AG10803 (cell line): ENCODE measurements around the gene RAD51B.

ENCODE experiments used
- DNase-seq: peaks from one replicate; pipeline ENCODE4 v3.0.0; 2010; ENCODE audit warnings: low read depth
- H3K4me3 ChIP-seq: 2 replicates; pipeline ENCODE4 v1.5.1; 2011; ENCODE audit warnings: mild to moderate bottlenecking, low read length, control low read depth
- TF ChIP-seq, protein P1 (sequence below): conservative IDR thresholded peaks from 2 replicates; pipeline ENCODE4 v1.5.1; 2011; ENCODE audit warnings: mild to moderate bottlenecking, low read length, control low read depth, inconsistent platforms

The RAD51B gene

DNA sequence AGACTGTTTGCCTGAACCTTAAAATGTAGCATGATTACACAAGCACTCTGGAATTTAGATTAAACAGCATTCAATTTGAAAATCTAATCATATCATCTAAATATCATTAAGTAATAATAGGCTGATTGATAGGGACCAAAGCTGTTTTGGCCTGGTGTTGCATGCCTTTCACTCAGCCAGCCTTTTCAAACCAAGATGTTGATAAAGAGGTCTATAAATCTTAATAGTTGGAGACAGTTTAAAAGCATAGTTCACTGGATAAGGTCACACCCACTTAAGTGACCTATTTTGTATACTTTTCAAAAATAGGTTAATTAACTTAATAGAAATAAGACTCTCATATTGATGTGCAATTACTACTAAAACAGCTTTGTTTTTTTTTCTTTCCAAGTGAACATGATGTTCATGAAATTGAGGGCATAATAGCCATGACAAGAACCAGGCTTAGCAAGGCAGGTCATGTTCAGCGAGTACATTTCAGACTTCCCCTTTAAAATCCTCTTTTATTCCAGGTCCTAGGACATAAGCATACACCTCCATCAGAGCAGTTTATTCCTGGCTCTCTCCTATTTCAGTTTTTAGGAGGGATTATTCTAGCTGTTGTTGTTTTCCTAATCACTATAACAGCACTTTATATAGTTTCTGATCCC lies 349.0 kb downstream of the RAD51B start:
- DNase-seq: no peak
- TF ChIP-seq, protein P1, sequence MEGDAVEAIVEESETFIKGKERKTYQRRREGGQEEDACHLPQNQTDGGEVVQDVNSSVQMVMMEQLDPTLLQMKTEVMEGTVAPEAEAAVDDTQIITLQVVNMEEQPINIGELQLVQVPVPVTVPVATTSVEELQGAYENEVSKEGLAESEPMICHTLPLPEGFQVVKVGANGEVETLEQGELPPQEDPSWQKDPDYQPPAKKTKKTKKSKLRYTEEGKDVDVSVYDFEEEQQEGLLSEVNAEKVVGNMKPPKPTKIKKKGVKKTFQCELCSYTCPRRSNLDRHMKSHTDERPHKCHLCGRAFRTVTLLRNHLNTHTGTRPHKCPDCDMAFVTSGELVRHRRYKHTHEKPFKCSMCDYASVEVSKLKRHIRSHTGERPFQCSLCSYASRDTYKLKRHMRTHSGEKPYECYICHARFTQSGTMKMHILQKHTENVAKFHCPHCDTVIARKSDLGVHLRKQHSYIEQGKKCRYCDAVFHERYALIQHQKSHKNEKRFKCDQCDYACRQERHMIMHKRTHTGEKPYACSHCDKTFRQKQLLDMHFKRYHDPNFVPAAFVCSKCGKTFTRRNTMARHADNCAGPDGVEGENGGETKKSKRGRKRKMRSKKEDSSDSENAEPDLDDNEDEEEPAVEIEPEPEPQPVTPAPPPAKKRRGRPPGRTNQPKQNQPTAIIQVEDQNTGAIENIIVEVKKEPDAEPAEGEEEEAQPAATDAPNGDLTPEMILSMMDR: no peak
- no peak overlapping the region for H3K4me3 ChIP-seq

DNA sequence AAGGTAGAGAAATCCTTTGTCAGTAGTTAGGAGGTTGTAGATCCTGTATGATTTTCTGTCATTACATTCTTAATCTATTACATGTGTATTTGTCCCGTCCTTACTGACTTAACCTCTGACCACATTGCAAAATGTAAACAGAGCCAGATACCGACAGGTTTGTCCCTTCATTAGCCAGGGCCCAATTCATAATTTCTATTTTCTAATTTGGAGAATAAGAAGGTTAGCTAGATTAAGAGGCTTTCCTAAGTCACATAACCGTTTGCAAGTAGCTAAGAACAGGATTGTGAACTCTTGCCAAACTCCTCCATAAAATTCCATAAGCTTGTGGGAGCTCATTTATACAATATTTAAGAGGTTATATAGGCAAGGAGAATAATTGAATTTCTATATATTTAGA lies 352.6 kb downstream of the RAD51B start:
- no peak overlapping the region for H3K4me3 ChIP-seq
- DNase-seq: no peak
- TF ChIP-seq, protein P1: no peak

DNA sequence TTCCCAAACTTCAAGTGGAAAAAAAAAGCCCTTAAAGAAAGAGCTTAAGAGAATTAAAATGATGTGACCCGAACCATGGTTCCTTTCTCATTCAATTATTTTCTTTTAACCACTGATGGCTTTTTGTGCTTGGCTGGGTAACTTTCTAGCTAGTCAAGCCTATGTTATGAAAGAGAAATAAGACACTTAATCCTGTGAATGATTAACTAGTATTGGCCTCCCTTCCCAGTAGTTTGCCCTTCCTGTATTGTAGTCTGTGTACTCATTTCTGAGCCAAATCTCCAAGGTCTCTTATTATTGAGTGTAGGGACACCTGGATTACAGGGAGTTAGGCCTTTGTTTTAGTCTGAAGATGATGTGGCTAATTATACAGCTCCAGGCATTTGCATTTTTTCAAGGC lies 353.0 kb downstream of the RAD51B start:
- no peak for DNase-seq
- H3K4me3 ChIP-seq: no peak overlapping the region
- TF ChIP-seq, protein P1: no peak

DNA sequence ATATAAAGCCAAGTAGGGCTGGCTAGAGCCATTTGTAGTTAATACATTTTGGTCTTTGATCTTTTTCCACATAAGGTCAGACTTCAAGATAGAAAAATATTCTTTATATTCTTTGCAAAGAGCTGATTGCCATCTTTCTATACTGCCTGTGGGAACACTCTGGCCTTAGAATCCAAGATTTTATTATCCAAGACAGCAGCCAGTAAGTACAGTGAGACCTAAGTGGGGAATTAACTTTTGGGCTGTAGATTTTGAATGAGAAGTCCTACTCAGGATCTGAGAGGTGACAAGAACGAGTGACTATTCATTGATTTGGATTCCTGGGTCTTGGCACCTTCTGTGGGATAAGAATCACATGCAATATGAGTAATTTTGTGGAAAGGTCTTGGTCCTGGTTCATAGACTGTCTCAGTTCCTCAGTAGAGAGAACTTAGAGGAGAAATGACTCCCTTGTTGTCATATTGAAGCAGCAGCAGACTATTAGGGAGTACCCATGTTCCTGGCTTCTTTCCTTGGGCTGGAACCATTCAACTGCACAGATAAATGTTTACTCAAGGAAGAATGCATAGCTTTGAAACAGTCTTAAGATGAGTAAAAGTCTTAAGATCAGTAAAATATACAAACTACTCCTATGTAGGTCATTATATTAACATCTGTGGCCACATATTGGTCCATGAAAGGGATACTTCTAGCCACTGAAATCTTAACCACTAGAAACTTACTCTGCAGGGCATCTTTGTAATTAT lies 353.8 kb downstream of the RAD51B start:
- no peak overlapping the region for H3K4me3 ChIP-seq
- TF ChIP-seq, protein P1: no peak
- DNase-seq: peak; percentile 25

DNA sequence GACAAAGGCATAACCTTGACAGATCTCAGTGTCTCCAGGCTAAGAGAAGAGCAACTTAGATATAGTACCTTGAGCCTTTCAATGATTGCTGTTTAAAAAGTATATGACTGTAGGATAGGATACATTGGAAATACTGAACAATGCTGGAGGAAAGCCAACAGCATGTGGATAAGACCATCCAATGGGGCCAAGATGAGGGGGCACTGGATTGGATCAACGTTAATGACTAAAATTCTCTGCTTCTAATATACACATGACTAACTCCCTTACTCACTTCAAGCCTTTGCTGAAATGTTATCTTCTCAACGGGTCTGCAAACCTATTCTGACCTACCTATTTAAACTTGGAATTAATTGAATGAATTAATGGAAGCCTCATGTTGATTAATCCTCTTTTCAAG lies 354.9 kb downstream of the RAD51B start:
- TF ChIP-seq, protein P1: no peak
- H3K4me3 ChIP-seq: no peak overlapping the region
- no peak for DNase-seq

DNA sequence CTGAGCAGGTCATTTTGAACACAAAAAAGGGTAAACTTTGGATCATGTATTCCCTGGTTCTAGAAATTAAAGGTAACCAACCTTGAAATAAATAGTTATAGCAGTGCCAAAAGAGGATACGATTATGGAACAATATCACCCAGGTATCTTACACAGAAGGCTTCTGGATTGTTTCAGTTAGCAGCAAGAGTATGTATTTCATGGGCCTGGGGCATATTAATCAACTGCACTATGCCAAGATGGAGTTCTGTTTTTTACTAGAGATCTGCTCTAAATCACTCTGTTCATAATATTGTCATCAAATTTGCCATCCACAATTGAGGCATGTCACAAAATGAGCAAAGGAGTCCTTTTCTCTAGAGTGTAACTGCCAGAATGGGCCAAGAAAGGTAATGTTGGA lies 357.1 kb downstream of the RAD51B start:
- TF ChIP-seq, protein P1: no peak
- no peak overlapping the region for H3K4me3 ChIP-seq
- DNase-seq: no peak

DNA sequence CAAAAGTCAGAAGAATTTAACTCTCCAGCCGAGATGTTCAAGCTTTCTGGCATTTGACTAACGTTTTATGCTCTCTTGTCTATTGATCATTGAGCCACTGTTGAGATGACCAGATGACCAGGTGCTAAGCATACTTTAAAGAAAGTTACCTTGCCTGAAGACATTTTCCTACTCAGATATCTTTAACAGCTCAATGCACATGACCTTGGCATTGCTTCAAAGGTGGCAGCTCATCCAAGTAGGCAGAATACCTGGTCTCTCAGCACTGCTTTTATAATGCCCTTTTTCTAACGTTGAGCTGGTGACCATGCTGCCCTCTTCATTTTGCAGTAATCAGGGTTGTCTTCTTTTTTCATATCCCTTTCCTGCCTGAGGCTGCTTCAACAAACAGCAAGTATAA lies 358.1 kb downstream of the RAD51B start:
- no peak for DNase-seq
- H3K4me3 ChIP-seq: no peak overlapping the region
- TF ChIP-seq, protein P1: no peak
